H1 (cell line): ENCODE data around the gene LAMB3. TPM values are rescaled to one million over a fixed set of nuclear protein-coding genes. Genes with fewer than 3 reads are reported as not detected.

ENCODE experiments used
- CTCF ChIA-PET: fragments of 300-600 bp; sonication (Branson Sonifier 250); formaldehyde crosslinking; loops from one replicate; lab custom pipeline; 2021; ENCODE audit not compliant: partially characterized antibody; lab: Charles Lee
- POLR2A ChIA-PET: fragments of 300-600 bp; sonication (Branson Sonifier 250); formaldehyde crosslinking; loops from one replicate; lab custom pipeline; 2021; ENCODE audit warnings: inconsistent platforms; ENCODE audit not compliant: partially characterized antibody; lab: Charles Lee
- DNase-seq, 2 experiments: peaks; one replicate each; pipeline versions ENCODE4 v3.0.0 to v3.0.0-alpha.2; 2010 to 2022; ENCODE audit warnings: low spot score in 2 of 2, low read depth in 1 of 2, mixed read lengths in 1 of 2
- FAIRE-seq: peaks from 2 replicates; lab custom pipeline; 2011; peaks lifted over from hg19 to GRCh38; lab: Jason Lieb, UNC
- H2AFZ ChIP-seq: 2 replicates; pipeline ENCODE4 v1.8.1; 2012; ENCODE audit warnings: low read length, inconsistent platforms
- H2AK5ac ChIP-seq: 2 replicates; pipeline ENCODE4 v1.6.1; 2013; ENCODE audit warnings: low read depth, low read length
- H2BK120ac ChIP-seq: replicated peaks from 2 replicates; pipeline ENCODE3; 2013; ENCODE audit warnings: low read depth, low read length, inconsistent platforms
- H2BK12ac ChIP-seq: 2 replicates; pipeline ENCODE4 v1.6.1; 2013; ENCODE audit warnings: low read depth, low read length
- H2BK15ac ChIP-seq: 2 replicates; pipeline ENCODE4 v1.6.1; 2013; ENCODE audit warnings: low read length
- H2BK20ac ChIP-seq: 2 replicates; pipeline ENCODE4 v1.6.1; 2013; ENCODE audit warnings: low read length
- H2BK5ac ChIP-seq: 2 replicates; pipeline ENCODE4 v1.6.1; 2013; ENCODE audit warnings: low read depth, low read length
- H3K14ac ChIP-seq: 2 replicates; pipeline ENCODE4 v1.6.1; 2013; ENCODE audit warnings: inconsistent platforms; ENCODE audit not compliant: insufficient read length
- H3K18ac ChIP-seq: 2 replicates; pipeline ENCODE4 v1.6.1; 2013; ENCODE audit warnings: low read length; ENCODE audit errors: extremely low read depth
- H3K23ac ChIP-seq: 2 replicates; pipeline ENCODE4 v1.6.1; 2013; ENCODE audit warnings: inconsistent platforms; ENCODE audit not compliant: insufficient read length
- H3K23me2 ChIP-seq: 2 replicates; pipeline ENCODE4 v1.6.1; 2013; ENCODE audit warnings: low read depth, low read length
- H3K27ac ChIP-seq: 2 replicates; pipeline ENCODE4 v1.6.1; 2011; ENCODE audit warnings: low read depth, low read length, inconsistent platforms
- H3K27me3 ChIP-seq, 4 experiments: replicated peaks in 1 of 4; 1 replicate in 1 of 4; 2 replicates in 3 of 4; pipeline versions ENCODE4 v1.6.1 to v1.8.1; 2011 to 2013; ENCODE audit warnings: low read length in 3 of 4, mild to moderate bottlenecking in 3 of 4, inconsistent platforms in 2 of 4, mixed read lengths in 2 of 4, moderate library complexity in 1 of 4; ENCODE audit not compliant: control insufficient read depth in 3 of 4, insufficient read depth in 3 of 4; ENCODE audit errors: extremely low read depth in 1 of 4
- H3K36me3 ChIP-seq, 4 experiments: 2 replicates each; pipeline versions ENCODE4 v1.6.1 to v1.8.1; 2011 to 2013; ENCODE audit warnings: mild to moderate bottlenecking in 4 of 4, low read length in 3 of 4, moderate library complexity in 2 of 4, control low read depth in 1 of 4, inconsistent platforms in 1 of 4; ENCODE audit not compliant: insufficient read depth in 4 of 4, control insufficient read depth in 2 of 4
- H3K4ac ChIP-seq: replicated peaks from 2 replicates; pipeline ENCODE3; 2013; ENCODE audit warnings: low read length, low read depth, mixed read lengths, inconsistent platforms; ENCODE audit not compliant: insufficient read length
- H3K4me1 ChIP-seq, 4 experiments: replicated peaks in 1 of 4; 1 replicate in 1 of 4; 2 replicates in 3 of 4; pipeline versions ENCODE4 v1.6.1 to v1.8.1; 2011 to 2013; ENCODE audit warnings: low read length in 3 of 4, inconsistent platforms in 2 of 4, mixed read lengths in 1 of 4; ENCODE audit not compliant: insufficient read depth in 4 of 4, control insufficient read depth in 3 of 4
- H3K4me2 ChIP-seq, 2 experiments: 2 replicates each; pipeline versions ENCODE4 v1.6.1 to v1.8.1; 2011 to 2013; ENCODE audit warnings: low read depth in 2 of 2, low read length in 2 of 2, control low read depth in 1 of 2, inconsistent platforms in 1 of 2, mild to moderate bottlenecking in 1 of 2; ENCODE audit not compliant: insufficient read depth in 1 of 2
- H3K4me3 ChIP-seq, 4 experiments: fragments of 200-600, 300-600 bp in 1 of 4; sonication (generic), shearing (Covaris generic), sonication (Bioruptor Twin) in 1 of 4; 2 replicates each; pipeline versions ENCODE4 v1.5.1 to v1.8.1; 2011 to 2016; ENCODE audit warnings: low read length in 4 of 4, low read depth in 3 of 4, control low read depth in 2 of 4, inconsistent platforms in 2 of 4, mild to moderate bottlenecking in 2 of 4, mixed read lengths in 1 of 4, moderate library complexity in 1 of 4; ENCODE audit not compliant: insufficient read depth in 2 of 4; ENCODE audit errors: extremely low read depth in 1 of 4
- H3K56ac ChIP-seq: replicated peaks from 2 replicates; pipeline ENCODE3; 2013; ENCODE audit warnings: low read depth, mild to moderate bottlenecking, mixed read lengths, low read length, inconsistent platforms; ENCODE audit not compliant: insufficient read length
- H3K79me1 ChIP-seq: 2 replicates; pipeline ENCODE4 v1.6.1; 2013; ENCODE audit warnings: low read depth, low read length, control low read depth
- H3K79me2 ChIP-seq, 2 experiments: 2 replicates each; pipeline versions ENCODE4 v1.6.1 to v1.8.1; 2012 to 2013; ENCODE audit warnings: low read length in 2 of 2, mild to moderate bottlenecking in 2 of 2, inconsistent platforms in 1 of 2; ENCODE audit not compliant: insufficient read depth in 2 of 2, control insufficient read depth in 1 of 2
- H3K9ac ChIP-seq, 4 experiments: replicated peaks in 1 of 4; 1 replicate in 1 of 4; 2 replicates in 3 of 4; pipeline versions ENCODE4 v1.6.1 to v1.8.1; 2011 to 2013; ENCODE audit warnings: low read depth in 3 of 4, low read length in 3 of 4, control low read depth in 2 of 4, mild to moderate bottlenecking in 2 of 4, moderate library complexity in 2 of 4, inconsistent platforms in 1 of 4; ENCODE audit errors: extremely low read depth in 1 of 4
- H3K9me3 ChIP-seq, 2 experiments: 2 replicates each; pipeline versions ENCODE4 v1.6.1 to v1.8.1; 2012 to 2013; ENCODE audit warnings: mild to moderate bottlenecking in 2 of 2, moderate library complexity in 2 of 2, control low read depth in 1 of 2, inconsistent platforms in 1 of 2, low read depth in 1 of 2, low read length in 1 of 2, mixed read lengths in 1 of 2; ENCODE audit not compliant: insufficient read depth in 2 of 2
- H4K20me1 ChIP-seq, 2 experiments: replicated peaks in 1 of 2; 2 replicates each; pipeline versions ENCODE3 to v1.8.1; 2011 to 2013; ENCODE audit warnings: inconsistent platforms in 2 of 2, low read length in 2 of 2, mild to moderate bottlenecking in 1 of 2; ENCODE audit not compliant: insufficient read depth in 2 of 2, control insufficient read depth in 1 of 2
- H4K5ac ChIP-seq: 2 replicates; pipeline ENCODE4 v1.6.1; 2013; ENCODE audit warnings: low read length, low read depth, mixed read lengths, inconsistent platforms; ENCODE audit not compliant: insufficient read length
- H4K8ac ChIP-seq: 2 replicates; pipeline ENCODE4 v1.8.0; 2013; ENCODE audit warnings: mild to moderate bottlenecking, moderate library complexity, low read length, inconsistent platforms; ENCODE audit not compliant: insufficient read depth; ENCODE audit errors: extremely low read depth
- H4K91ac ChIP-seq: replicated peaks from 2 replicates; pipeline ENCODE3; 2013; ENCODE audit warnings: low read length, mixed read lengths, inconsistent platforms; ENCODE audit not compliant: insufficient read length
- POLR2A ChIP-seq, 2 experiments: IDR thresholded peaks; 1 replicate in 1 of 2; 2 replicates in 1 of 2; pipeline ENCODE4 v1.6.1; 2011; ENCODE audit warnings: low read depth in 2 of 2, low read length in 2 of 2, mild to moderate bottlenecking in 2 of 2; ENCODE audit errors: control extremely low read depth in 1 of 2
- RXRA ChIP-seq: IDR thresholded peaks from 2 replicates; pipeline ENCODE4 v1.6.1; 2011; ENCODE audit warnings: low read depth, mild to moderate bottlenecking, low read length, moderate library complexity; ENCODE audit not compliant: insufficient read depth
- SAP30 ChIP-seq: fragments of 300-600 bp; sonication (generic); IDR thresholded peaks from 2 replicates; pipeline ENCODE4 v1.7.1; 2012; ENCODE audit warnings: low read length, moderate library complexity, mild to moderate bottlenecking, inconsistent platforms; ENCODE audit not compliant: insufficient read depth, insufficient replicate concordance
- SP2 ChIP-seq: IDR thresholded peaks from 2 replicates; pipeline ENCODE4 v1.6.1; 2012; ENCODE audit warnings: mild to moderate bottlenecking, low read length, inconsistent platforms
- SRF ChIP-seq: IDR thresholded peaks from 2 replicates; pipeline ENCODE4 v1.6.1; 2011; ENCODE audit warnings: mild to moderate bottlenecking, low read depth, low read length, moderate library complexity
- TAF7 ChIP-seq: optimal IDR thresholded peaks from 2 replicates; pipeline ENCODE3; 2011; ENCODE audit warnings: low read depth, mild to moderate bottlenecking, inconsistent platforms, low read length, moderate library complexity, borderline replicate concordance
- TCF12 ChIP-seq: IDR thresholded peaks from 2 replicates; pipeline ENCODE4 v1.6.1; 2011; ENCODE audit warnings: low read depth, mild to moderate bottlenecking, low read length
- TEAD4 ChIP-seq: IDR thresholded peaks from 2 replicates; pipeline ENCODE4 v1.6.1; 2012; ENCODE audit warnings: low read depth, low read length, inconsistent platforms, mixed read lengths
- WGBS, 2 experiments: shearing (Covaris generic) in 1 of 2; methylation state at CpG; one replicate each; pipeline versions ENCODE4 v1.1.6 to v1.1.7; 2013 to 2015; ENCODE audit warnings: low lambda C conversion rate in 2 of 2, mixed read lengths in 2 of 2, inconsistent platforms in 1 of 2, low coverage in 1 of 2, missing lambda C conversion rate in 1 of 2; ENCODE audit not compliant: insufficient replicate concordance in 2 of 2, insufficient coverage in 1 of 2, insufficient read length in 1 of 2; ENCODE audit errors: extremely low coverage in 1 of 2, missing lambda C conversion rate in 1 of 2; 5-methylcytosine and 5-hydroxymethylcytosine counted together
- polyA plus RNA-seq, 7 experiments: library from polyadenylated mRNA; depleted of rRNA in 3 of 7; stranded (reverse) in 5 of 7; unstranded in 2 of 7; fragments of >200 nt in 5 of 7; fragments of 200-250 nt in 2 of 7; gene quantifications; 1 replicate in 5 of 7; 2 replicates in 1 of 7; 4 replicates in 1 of 7; pipeline versions ENCODE4 v1.2.1 to v1.2.3, GENCODE V29; 2011 to 2013; ENCODE audit warnings: missing spikeins in 2 of 7, mixed read lengths in 2 of 7
- total RNA-seq: library from RNA; stranded (reverse); fragmentation: NEBNext Ultra II Directional; extraction: Animal tissue kit (Norgen Biotek cat#: 25700); gene quantifications from 2 replicates; pipeline ENCODE4 v1.2.1, GENCODE V29; 2021

The LAMB3 gene
- total and polyA plus RNA-seq, 2 of the 8 experiments (the other 6 are each of a cell fraction or from before 2014, with no cell fraction given) = 0.45 to 0.50 TPM

- Histone ChIP-seq H2BK12ac (no peak overlapping the region), H2AFZ (no peak overlapping the region), H4K5ac (no peak overlapping the region), H3K4me3 (no peak overlapping the region), H3K9me3 (no peaks in the 10 kb centered on the region), H2BK20ac (no peak overlapping the region), H3K14ac (no peak overlapping the region), H3K79me1 (no peaks in the 10 kb centered on the region), H4K20me1 (no peaks in the 10 kb centered on the region), H3K27ac (no peak overlapping the region), H2AK5ac (no peak overlapping the region), H4K91ac (no peak overlapping the region), H3K4me2 (no peak overlapping the region), H3K23me2 (no peaks in the 10 kb centered on the region; the same call in 1 of the 2 replicates), H3K4me1 (no peaks in the 10 kb centered on the region; a peak in 2 of 7 replicates), H3K18ac (no peak overlapping the region), H2BK120ac (no peak overlapping the region), H3K56ac (no peak overlapping the region), H3K9ac (no peak overlapping the region), H2BK5ac (no peak overlapping the region), H3K23ac (no peak overlapping the region), H4K8ac (no peak overlapping the region), H2BK15ac (no peak overlapping the region), H3K4ac (no peak overlapping the region), H3K27me3 (no peaks in the 10 kb centered on the region), H3K79me2 (no peaks in the 10 kb centered on the region), H3K36me3 (no peaks in the 10 kb centered on the region)
- WGBS, 2 experiments = 85% methylated on average over 5 of the region's 6 CpGs; no CpG with 5 or more reads in 1 of the 2 experiments
- POLR2A ChIA-PET = no interaction called here
- DNase-seq = no peak
- CTCF ChIA-PET = interaction anchor here (1.0 to 28.8 kb wide), 7 partner anchors 8 to 49 kb away, joined by 3 to 636 read pairs (median 22); partner anchors contain the start of gene CAMK1G
- no peak for FAIRE-seq
- TF ChIP-seq TCF12 (no peak), SP2 (no peak), TAF7 (no peak), SAP30 (no peak), TEAD4 (no peak), SRF (peak; percentile 95), POLR2A (IDR thresholded peaks at IDR 0.05; ENCODE audit: control extremely low read depth in 1 of 2, low read depth in 2 of 2, low read length in 2 of 2) (no peak), RXRA (no peak)
Observed at GRCh38 chr1:209617755-209618154, 34.5 kb downstream of the LAMB3 start.
